ENCODE data around the gene E2F7.

The E2F7 gene

DNA sequence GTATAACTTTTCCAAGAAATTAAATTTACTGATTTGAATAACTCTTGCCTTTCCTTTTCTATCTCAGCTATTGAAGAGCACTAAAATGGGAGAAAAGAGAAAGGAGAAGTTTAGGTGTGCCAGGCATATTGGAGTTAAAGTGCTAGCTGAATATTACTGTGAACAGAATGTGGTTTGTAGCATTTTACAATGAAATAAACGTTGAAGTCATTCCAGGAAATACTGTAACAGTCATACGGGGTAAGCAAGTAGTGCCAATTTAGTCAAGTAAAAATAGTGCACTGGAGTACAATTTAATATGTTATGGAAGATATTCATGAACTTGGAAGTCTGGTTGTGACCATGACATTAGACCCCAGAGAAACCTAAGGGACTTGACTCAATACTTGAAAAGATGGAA is 62.1 kb downstream of the E2F7 start:
- in situ Hi-C loops (cut with HindIII; ENCODE audit: low pct_unique_long_range_greater_than_20kb, low sequenced_read_pairs) = no loop called here
- DNase-seq (ENCODE audit: low read depth in 1 of 2, low spot score in 1 of 2) = no peak
- no peak for TF ChIP-seq JUND (IDR thresholded peaks at IDR 0.05; ENCODE audit: low read depth)

DNA sequence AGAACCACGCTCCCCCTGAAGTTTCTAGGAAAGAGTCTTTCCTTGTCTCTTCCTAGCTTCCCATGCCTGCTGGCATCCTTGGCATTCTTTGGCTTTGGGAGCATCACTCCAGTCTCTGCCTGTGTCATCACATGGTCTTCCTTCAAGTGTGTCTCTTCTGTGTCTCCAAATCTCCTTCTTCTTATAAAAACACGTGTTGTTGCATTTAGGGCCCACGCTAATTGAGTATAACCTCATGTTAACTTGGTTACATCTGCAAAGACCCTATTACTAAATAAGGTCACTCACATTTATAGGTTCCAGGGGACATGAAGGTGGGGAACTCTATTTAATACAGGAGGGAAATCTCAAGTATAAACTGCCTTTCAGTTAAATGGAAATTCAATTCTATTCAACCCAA is 63.0 kb downstream of the E2F7 start:
- DNase-seq (ENCODE audit: low read depth in 1 of 2, low spot score in 1 of 2) = no peak
- TF ChIP-seq JUND (IDR thresholded peaks at IDR 0.05; ENCODE audit: low read depth) = no peak
- in situ Hi-C loops (cut with HindIII; ENCODE audit: low pct_unique_long_range_greater_than_20kb, low sequenced_read_pairs) = no loop called here

DNA sequence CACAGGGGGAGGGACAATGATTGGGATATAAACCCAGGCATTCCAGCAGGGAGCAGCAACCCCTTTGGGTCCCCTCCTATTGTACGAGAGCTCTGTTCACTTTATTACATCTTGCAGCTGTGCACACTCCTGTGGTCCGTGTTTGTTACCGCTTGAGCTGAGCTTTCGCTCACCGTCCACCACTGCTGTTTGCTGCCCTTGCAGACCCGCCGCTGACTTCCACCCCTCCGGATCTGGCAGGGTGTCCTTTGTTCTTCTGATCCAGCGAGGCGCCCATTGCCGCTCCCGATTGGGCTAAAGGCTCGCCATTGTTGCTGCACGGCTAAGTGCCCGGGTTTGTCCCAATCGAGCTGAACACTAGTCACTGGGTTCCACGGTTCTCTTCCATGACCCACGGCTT is 64.1 kb downstream of the E2F7 start:
- no peak for DNase-seq (ENCODE audit: low read depth in 1 of 2, low spot score in 1 of 2)
- no peak for TF ChIP-seq JUND (IDR thresholded peaks at IDR 0.05; ENCODE audit: low read depth)
- in situ Hi-C loops (cut with HindIII; ENCODE audit: low pct_unique_long_range_greater_than_20kb, low sequenced_read_pairs) = no loop called here

DNA sequence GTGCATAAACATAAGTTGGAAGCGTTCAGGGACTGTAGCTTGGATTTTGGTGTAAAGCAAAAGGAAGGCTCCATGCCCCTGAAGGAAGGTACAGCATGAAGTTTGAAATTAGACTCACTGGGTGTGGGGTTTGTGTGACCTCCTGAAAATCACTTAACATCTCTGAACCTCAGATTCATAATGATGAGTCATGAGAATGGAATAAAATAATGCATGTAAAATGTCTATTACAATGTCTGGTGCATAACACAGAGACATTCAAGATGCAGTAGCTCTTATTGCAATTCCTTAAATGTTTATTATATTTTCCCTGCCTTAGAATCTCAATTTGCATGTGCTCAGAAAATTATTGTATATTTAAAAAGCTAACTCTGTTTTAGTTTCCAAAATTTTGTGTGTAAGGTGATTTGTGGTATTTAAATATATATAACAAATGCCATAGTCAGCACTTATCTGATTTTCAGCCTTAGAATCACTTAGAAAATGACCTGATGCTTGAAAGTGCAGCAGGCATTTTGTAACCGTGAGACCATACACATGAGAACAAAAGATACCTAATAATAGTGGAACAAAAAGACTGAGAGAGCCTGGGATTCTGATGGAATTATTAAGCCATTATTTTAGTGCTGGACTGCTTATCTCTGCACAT is 66.3 kb downstream of the E2F7 start:
- in situ Hi-C loops (cut with HindIII; ENCODE audit: low pct_unique_long_range_greater_than_20kb, low sequenced_read_pairs) = no loop called here
- DNase-seq (ENCODE audit: low read depth in 1 of 2, low spot score in 1 of 2) = no peak
- no peak for TF ChIP-seq JUND (IDR thresholded peaks at IDR 0.05; ENCODE audit: low read depth)

DNA sequence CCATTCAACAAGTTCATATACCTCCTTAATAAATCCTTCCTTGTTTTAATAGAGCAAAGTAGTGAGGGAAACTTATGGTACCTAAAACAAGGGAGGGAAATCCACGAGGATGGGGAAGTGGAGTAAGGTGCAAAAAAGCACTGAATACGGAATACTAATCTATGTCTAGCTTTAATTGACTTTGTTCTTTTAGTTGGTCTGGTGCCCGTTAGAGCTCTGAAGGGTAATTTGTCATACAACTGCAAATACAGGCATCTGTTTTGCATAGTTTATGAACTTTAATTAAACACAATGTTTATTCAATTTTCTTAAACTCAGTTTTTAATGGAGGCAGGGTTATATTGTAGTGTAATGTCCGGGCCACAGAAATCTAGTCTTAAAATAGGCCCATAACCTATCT is 67.0 kb downstream of the E2F7 start:
- no peak for DNase-seq (ENCODE audit: low read depth in 1 of 2, low spot score in 1 of 2)
- TF ChIP-seq JUND (IDR thresholded peaks at IDR 0.05; ENCODE audit: low read depth) = no peak
- in situ Hi-C loops (cut with HindIII; ENCODE audit: low pct_unique_long_range_greater_than_20kb, low sequenced_read_pairs) = no loop called here

DNA sequence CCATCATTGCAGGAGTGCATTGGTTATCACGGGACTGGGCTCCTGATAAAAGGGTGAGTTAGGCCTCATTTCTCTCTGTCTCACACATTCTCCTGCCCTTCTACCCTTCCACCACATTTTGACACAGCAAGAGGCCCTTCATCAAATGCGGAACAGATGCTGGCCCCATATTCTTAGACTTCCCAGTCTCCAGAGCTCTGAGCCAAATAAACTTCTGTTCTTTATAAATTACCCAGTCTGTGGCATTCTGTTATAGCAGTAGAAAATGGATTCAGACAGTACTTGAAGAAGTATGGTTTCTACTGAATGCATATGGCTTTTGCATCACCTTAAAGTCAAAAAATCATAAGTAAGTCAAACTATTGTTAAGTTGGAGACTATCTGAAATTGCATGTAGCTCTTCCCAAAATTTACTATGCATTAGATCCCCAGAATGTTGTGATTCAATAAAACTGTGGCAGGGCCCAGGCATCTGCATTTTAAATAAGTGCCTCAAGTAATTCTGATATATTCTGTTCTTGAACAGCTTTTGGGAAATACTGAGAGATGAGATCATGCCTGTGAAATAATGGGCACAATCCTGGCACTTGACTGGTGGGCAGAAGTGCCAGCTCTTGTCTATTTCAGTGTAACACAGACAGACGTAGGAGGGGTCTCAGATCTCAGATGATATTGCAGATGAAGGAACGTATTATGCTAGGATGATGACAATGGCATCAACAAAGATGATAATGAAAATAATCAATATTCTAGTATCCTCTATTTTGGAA is 68.2 kb downstream of the E2F7 start:
- in situ Hi-C loops (cut with HindIII; ENCODE audit: low pct_unique_long_range_greater_than_20kb, low sequenced_read_pairs) = no loop called here
- no peak for TF ChIP-seq JUND (IDR thresholded peaks at IDR 0.05; ENCODE audit: low read depth)

DNA sequence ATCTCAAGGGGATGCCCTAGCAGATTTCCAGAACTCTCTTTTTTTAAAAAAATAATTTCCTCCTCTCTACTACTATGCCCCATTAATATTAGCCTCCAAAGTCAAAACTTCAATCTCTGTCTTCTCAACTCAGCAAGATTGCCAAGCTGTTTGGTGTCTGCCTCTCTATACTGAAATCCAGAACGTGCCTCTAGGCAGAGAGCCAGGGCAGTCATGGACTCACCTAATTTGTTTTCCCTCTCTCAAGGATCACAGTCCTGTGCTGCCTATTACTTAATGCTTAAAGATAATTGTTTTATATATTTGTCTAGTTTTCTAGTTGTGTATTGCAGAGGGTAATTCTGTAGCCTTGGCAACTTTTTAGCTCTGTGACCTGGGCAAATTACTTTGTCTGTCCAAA is 74.7 kb downstream of the E2F7 start:
- in situ Hi-C loops (cut with HindIII; ENCODE audit: low pct_unique_long_range_greater_than_20kb, low sequenced_read_pairs) = no loop called here
- DNase-seq (ENCODE audit: low read depth in 1 of 2, low spot score in 1 of 2) = no peak
- no peak for TF ChIP-seq JUND (IDR thresholded peaks at IDR 0.05; ENCODE audit: low read depth)

More for the DNA sequence above, 68.2 kb downstream of the E2F7 start:
- DNase-seq (ENCODE audit: low read depth in 1 of 2, low spot score in 1 of 2) = no peak

DNA sequence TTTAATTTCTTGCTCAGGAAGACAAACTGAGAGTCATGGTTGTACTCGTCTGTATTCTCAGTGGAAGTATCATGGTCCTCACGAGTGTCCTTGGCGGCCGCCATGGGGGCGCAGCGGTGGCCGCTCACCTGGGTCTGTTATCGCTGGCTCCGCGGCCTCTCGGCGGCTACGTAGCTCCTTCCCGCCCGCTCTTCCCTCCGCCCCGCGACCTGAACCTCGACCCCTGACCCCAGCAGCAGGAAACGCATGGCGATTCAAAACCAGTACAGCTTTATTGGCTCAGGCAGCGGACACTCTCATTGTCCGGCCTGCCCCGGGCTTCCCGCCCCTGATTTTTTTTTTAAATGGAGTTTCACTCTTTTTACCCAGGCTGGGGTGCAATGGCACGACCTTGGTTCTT is 80.8 kb downstream of the E2F7 start:
- in situ Hi-C loops (cut with HindIII; ENCODE audit: low pct_unique_long_range_greater_than_20kb, low sequenced_read_pairs) = no loop called here
- DNase-seq (ENCODE audit: low read depth in 1 of 2, low spot score in 1 of 2) = no peak
- no peak for TF ChIP-seq JUND (IDR thresholded peaks at IDR 0.05; ENCODE audit: low read depth)

DNA sequence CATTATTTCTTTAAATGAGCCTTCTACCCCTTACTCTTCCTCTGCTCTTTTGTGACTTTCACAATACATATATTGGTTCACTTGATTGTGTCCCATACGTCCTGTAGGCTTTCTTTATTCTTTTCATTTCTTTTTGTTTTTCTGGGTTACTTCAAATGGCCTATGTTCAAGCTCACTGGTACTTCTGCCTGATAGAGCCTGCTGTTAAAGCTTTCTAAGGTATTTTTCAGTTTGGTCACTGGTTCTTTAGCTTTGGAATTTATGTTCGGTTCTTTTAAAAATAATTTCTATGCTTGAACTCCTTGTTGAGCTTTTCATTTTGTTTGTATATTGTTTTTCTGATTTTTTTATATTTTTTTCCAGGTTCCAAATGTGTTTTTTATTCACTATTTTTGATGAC is 81.9 kb downstream of the E2F7 start:
- in situ Hi-C loops (cut with HindIII; ENCODE audit: low pct_unique_long_range_greater_than_20kb, low sequenced_read_pairs) = no loop called here
- DNase-seq (ENCODE audit: low read depth in 1 of 2, low spot score in 1 of 2) = no peak
- TF ChIP-seq JUND (IDR thresholded peaks at IDR 0.05; ENCODE audit: low read depth) = no peak

DNA sequence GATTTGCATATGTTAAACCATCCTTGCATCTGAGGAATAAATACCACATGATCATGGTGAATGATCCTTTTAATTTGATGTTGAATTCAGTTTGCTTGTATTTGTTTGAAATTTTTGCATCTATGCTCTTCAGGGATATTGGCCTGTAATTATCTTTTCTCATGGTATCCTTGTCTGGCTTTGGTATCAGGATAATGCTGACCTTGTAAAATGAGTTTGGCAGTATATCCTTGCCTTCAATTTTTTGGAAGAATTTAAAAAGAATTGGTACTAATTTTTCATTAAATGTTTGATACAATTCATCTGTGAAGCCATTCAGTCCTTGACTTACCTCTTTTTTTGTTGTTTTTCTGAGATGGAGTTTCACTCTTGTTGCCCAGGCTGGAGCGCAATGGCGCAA is 85.2 kb downstream of the E2F7 start:
- TF ChIP-seq JUND (IDR thresholded peaks at IDR 0.05; ENCODE audit: low read depth) = no peak
- in situ Hi-C loops (cut with HindIII; ENCODE audit: low pct_unique_long_range_greater_than_20kb, low sequenced_read_pairs) = no loop called here
- DNase-seq (ENCODE audit: low read depth in 1 of 2, low spot score in 1 of 2) = no peak

DNA sequence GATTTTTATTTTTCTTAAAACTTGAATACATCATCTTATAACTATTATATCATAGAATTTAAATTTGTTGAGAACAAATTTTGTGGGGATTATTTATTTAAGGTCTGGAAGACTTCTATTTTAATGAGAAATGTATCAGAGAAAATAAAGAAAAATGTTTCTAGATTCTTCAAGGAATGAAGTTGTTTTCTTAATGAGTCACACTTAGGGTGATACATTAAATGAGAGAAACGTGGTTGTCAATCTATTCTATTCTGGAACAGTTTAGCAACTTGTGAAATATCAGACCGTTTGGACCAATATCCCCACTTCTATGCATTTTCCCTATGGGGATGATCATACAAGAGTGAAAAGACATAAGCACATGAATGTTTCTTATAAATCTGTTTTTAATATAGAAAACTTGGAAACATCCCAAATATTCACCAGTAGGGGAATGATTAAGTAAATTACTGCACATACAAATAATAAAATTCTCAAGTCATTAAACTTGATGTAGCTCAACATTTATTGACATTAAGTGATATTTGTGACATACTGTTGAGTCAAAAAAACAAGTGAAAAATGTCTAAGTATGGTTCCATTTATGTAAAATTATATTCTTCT is 88.5 kb downstream of the E2F7 start:
- no peak for TF ChIP-seq JUND (IDR thresholded peaks at IDR 0.05; ENCODE audit: low read depth)
- in situ Hi-C loops (cut with HindIII; ENCODE audit: low pct_unique_long_range_greater_than_20kb, low sequenced_read_pairs) = no loop called here

More for the DNA sequence above, 88.5 kb downstream of the E2F7 start:
- DNase-seq (ENCODE audit: low read depth in 1 of 2, low spot score in 1 of 2) = no peak
